SK-N-SH treated with all-trans-retinoic acid at 6 μM for 48 hours (cell line): ENCODE measurements around the gene DGKH.
A peak's percentile ranks its signal among the peaks of the same experiment; 100 is the strongest.

Source experiments
- ATAC-seq: fragments of 200-7000 bp; cut with Tn5 transposase; 3 replicates; pipeline ENCODE4 v1.9.1; 2020; ENCODE audit warnings: mild to moderate bottlenecking, moderate library complexity
- ARNTL ChIP-seq: fragments of 450-650 bp; formaldehyde crosslinking; IDR thresholded peaks from 2 replicates; pipeline ENCODE4 v1.5.0; 2020; ENCODE audit warnings: low read depth, mild to moderate bottlenecking, moderate library complexity, borderline replicate concordance
- CSDC2 ChIP-seq: fragments of 250-450 bp; sonication (Bioruptor Pico); IDR thresholded peaks from 2 replicates; pipeline ENCODE4 v1.5.0; 2020; ENCODE audit warnings: mild to moderate bottlenecking, moderate library complexity
- GLIS3 ChIP-seq: fragments of 250-450 bp; sonication (Bioruptor Pico); IDR thresholded peaks from 2 replicates; pipeline ENCODE4 v1.5.0; 2020; ENCODE audit warnings: mild to moderate bottlenecking, moderate library complexity
- ISL1 ChIP-seq: fragments of 250-450 bp; sonication (Bioruptor Pico); IDR thresholded peaks from 2 replicates; pipeline ENCODE4 v2.1.2; 2022; ENCODE audit warnings: mild to moderate bottlenecking, moderate library complexity
- OSR1 ChIP-seq: fragments of 250-450 bp; sonication (Bioruptor Pico); IDR thresholded peaks from 2 replicates; pipeline ENCODE4 v1.8.0; 2022; ENCODE audit warnings: moderate library complexity, mild to moderate bottlenecking, inconsistent platforms
- PPARA ChIP-seq: fragments of 250-450 bp; sonication (Bioruptor Pico); IDR thresholded peaks from 2 replicates; pipeline ENCODE4 v1.5.0; 2020; ENCODE audit warnings: mild to moderate bottlenecking, borderline replicate concordance
- RARB ChIP-seq: fragments of 250-450 bp; sonication (Bioruptor Pico); IDR thresholded peaks from 2 replicates; pipeline ENCODE4 v1.8.0; 2021; ENCODE audit warnings: mild to moderate bottlenecking, moderate library complexity
- SNAI2 ChIP-seq: fragments of 250-450 bp; sonication (Bioruptor Pico); IDR thresholded peaks from 2 replicates; pipeline ENCODE4 v1.5.0; 2020; ENCODE audit warnings: mild to moderate bottlenecking, moderate library complexity
- TCF4 ChIP-seq: fragments of 250-450 bp; sonication (Bioruptor Pico); IDR thresholded peaks from 2 replicates; pipeline ENCODE4 v1.8.0; 2021; ENCODE audit warnings: mild to moderate bottlenecking, moderate library complexity, borderline replicate concordance
- TOX ChIP-seq: fragments of 250-450 bp; sonication (Bioruptor Pico); IDR thresholded peaks from 2 replicates; pipeline ENCODE4 v1.8.0; 2021; ENCODE audit warnings: mild to moderate bottlenecking, moderate library complexity, borderline replicate concordance
- ZC3H10 ChIP-seq: fragments of 250-450 bp; sonication (Bioruptor Pico); IDR thresholded peaks from 2 replicates; pipeline ENCODE4 v1.5.1; 2021; ENCODE audit warnings: mild to moderate bottlenecking, moderate library complexity
- ZFP3 ChIP-seq: fragments of 250-450 bp; sonication (Bioruptor Pico); IDR thresholded peaks from 2 replicates; pipeline ENCODE4 v1.5.0; 2020; ENCODE audit warnings: mild to moderate bottlenecking, moderate library complexity
- ZNF565 ChIP-seq: fragments of 450-650 bp; formaldehyde crosslinking; conservative IDR thresholded peaks from 2 replicates; pipeline ENCODE4 v1.5.0; 2020; ENCODE audit warnings: low read depth, mild to moderate bottlenecking, moderate library complexity
- ZNF70 ChIP-seq: fragments of 450-650 bp; formaldehyde crosslinking; IDR thresholded peaks from 2 replicates; pipeline ENCODE4 v1.5.0; 2020; ENCODE audit warnings: mild to moderate bottlenecking, moderate library complexity
- ZNF8 ChIP-seq: fragments of 450-650 bp; formaldehyde crosslinking; IDR thresholded peaks from 2 replicates; pipeline ENCODE4 v1.5.0; 2020; ENCODE audit warnings: mild to moderate bottlenecking, moderate library complexity
- TF ChIP-seq, protein P1 (sequence below): fragments of 250-450 bp; sonication (Bioruptor Pico); IDR thresholded peaks from 2 replicates; pipeline ENCODE4 v1.5.1; 2021; ENCODE audit warnings: mild to moderate bottlenecking, moderate library complexity
- TF ChIP-seq, protein P2 (sequence below): fragments of 250-450 bp; sonication (Bioruptor Pico); IDR thresholded peaks from 2 replicates; pipeline ENCODE4 v1.5.0; 2020; ENCODE audit warnings: mild to moderate bottlenecking, moderate library complexity
- TF ChIP-seq, protein P3 (sequence below): fragments of 250-450 bp; sonication (Bioruptor Pico); IDR thresholded peaks from 2 replicates; pipeline ENCODE4 v1.8.0; 2020; ENCODE audit warnings: mild to moderate bottlenecking, moderate library complexity, borderline replicate concordance
- TF ChIP-seq, protein P4 (sequence below): fragments of 250-450 bp; sonication (Bioruptor Pico); IDR thresholded peaks from 2 replicates; pipeline ENCODE4 v1.5.1; 2020; ENCODE audit warnings: low read depth, mild to moderate bottlenecking, moderate library complexity
- TF ChIP-seq, protein P5 (sequence below): fragments of 250-450 bp; sonication (Bioruptor Pico); IDR thresholded peaks from 2 replicates; pipeline ENCODE4 v1.8.0; 2021; ENCODE audit warnings: low read depth, mild to moderate bottlenecking, moderate library complexity, borderline replicate concordance

DGKH gene

DNA sequence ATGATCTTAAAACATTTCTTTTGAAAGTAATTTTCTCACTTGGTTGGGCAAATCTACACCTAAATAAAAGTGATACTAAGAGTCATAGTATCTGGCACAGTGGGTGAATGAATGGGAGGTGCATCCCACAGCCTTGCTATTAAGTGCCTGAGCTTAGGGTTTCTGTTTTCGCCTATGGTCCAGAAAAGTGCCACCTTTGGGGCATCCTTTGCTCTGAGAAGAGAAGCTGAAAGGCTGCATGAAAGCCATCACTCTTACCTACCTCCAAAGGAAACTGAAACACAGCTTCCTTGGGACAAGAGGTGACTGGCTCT lies 167.9 kb downstream of the DGKH start:
- ATAC-seq = peak; percentile 42
- TF ChIP-seq CSDC2 (no peak), ZC3H10 (CRISPR knock-in tag) (no peak), PPARA (no peak), SNAI2 (CRISPR knock-in tag) (no peak)
- TF ChIP-seq, all 23 proteins: peak for 0

GRCh38 chr13:42218576-42218975 lies 170.1 kb downstream of the DGKH start:
- no peak for ATAC-seq
- no peak for TF ChIP-seq TOX (CRISPR knock-in tag)
- no peak for TF ChIP-seq GLIS3
- TF ChIP-seq, protein P1, sequence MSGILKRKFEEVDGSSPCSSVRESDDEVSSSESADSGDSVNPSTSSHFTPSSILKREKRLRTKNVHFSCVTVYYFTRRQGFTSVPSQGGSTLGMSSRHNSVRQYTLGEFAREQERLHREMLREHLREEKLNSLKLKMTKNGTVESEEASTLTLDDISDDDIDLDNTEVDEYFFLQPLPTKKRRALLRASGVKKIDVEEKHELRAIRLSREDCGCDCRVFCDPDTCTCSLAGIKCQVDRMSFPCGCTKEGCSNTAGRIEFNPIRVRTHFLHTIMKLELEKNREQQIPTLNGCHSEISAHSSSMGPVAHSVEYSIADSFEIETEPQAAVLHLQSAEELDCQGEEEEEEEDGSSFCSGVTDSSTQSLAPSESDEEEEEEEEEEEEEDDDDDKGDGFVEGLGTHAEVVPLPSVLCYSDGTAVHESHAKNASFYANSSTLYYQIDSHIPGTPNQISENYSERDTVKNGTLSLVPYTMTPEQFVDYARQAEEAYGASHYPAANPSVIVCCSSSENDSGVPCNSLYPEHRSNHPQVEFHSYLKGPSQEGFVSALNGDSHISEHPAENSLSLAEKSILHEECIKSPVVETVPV (CRISPR knock-in tag) = no peak
- TF ChIP-seq ZC3H10 (CRISPR knock-in tag) = no peak
- TF ChIP-seq ZFP3 (CRISPR knock-in tag) = no peak
- TF ChIP-seq, protein P2, sequence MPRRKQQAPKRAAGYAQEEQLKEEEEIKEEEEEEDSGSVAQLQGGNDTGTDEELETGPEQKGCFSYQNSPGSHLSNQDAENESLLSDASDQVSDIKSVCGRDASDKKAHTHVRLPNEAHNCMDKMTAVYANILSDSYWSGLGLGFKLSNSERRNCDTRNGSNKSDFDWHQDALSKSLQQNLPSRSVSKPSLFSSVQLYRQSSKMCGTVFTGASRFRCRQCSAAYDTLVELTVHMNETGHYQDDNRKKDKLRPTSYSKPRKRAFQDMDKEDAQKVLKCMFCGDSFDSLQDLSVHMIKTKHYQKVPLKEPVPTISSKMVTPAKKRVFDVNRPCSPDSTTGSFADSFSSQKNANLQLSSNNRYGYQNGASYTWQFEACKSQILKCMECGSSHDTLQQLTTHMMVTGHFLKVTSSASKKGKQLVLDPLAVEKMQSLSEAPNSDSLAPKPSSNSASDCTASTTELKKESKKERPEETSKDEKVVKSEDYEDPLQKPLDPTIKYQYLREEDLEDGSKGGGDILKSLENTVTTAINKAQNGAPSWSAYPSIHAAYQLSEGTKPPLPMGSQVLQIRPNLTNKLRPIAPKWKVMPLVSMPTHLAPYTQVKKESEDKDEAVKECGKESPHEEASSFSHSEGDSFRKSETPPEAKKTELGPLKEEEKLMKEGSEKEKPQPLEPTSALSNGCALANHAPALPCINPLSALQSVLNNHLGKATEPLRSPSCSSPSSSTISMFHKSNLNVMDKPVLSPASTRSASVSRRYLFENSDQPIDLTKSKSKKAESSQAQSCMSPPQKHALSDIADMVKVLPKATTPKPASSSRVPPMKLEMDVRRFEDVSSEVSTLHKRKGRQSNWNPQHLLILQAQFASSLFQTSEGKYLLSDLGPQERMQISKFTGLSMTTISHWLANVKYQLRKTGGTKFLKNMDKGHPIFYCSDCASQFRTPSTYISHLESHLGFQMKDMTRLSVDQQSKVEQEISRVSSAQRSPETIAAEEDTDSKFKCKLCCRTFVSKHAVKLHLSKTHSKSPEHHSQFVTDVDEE (CRISPR knock-in tag) = no peak
- TF ChIP-seq ZNF8 (CRISPR knock-in tag) = no peak
- no peak for TF ChIP-seq ZNF565 (CRISPR knock-in tag)
- TF ChIP-seq, protein P3, sequence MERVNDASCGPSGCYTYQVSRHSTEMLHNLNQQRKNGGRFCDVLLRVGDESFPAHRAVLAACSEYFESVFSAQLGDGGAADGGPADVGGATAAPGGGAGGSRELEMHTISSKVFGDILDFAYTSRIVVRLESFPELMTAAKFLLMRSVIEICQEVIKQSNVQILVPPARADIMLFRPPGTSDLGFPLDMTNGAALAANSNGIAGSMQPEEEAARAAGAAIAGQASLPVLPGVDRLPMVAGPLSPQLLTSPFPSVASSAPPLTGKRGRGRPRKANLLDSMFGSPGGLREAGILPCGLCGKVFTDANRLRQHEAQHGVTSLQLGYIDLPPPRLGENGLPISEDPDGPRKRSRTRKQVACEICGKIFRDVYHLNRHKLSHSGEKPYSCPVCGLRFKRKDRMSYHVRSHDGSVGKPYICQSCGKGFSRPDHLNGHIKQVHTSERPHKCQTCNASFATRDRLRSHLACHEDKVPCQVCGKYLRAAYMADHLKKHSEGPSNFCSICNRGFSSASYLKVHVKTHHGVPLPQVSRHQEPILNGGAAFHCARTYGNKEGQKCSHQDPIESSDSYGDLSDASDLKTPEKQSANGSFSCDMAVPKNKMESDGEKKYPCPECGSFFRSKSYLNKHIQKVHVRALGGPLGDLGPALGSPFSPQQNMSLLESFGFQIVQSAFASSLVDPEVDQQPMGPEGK = no peak
- TF ChIP-seq, protein P4, sequence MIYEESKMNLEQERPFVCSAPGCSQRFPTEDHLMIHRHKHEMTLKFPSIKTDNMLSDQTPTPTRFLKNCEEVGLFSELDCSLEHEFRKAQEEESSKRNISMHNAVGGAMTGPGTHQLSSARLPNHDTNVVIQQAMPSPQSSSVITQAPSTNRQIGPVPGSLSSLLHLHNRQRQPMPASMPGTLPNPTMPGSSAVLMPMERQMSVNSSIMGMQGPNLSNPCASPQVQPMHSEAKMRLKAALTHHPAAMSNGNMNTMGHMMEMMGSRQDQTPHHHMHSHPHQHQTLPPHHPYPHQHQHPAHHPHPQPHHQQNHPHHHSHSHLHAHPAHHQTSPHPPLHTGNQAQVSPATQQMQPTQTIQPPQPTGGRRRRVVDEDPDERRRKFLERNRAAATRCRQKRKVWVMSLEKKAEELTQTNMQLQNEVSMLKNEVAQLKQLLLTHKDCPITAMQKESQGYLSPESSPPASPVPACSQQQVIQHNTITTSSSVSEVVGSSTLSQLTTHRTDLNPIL (CRISPR knock-in tag) = no peak
- TF ChIP-seq, protein P5, sequence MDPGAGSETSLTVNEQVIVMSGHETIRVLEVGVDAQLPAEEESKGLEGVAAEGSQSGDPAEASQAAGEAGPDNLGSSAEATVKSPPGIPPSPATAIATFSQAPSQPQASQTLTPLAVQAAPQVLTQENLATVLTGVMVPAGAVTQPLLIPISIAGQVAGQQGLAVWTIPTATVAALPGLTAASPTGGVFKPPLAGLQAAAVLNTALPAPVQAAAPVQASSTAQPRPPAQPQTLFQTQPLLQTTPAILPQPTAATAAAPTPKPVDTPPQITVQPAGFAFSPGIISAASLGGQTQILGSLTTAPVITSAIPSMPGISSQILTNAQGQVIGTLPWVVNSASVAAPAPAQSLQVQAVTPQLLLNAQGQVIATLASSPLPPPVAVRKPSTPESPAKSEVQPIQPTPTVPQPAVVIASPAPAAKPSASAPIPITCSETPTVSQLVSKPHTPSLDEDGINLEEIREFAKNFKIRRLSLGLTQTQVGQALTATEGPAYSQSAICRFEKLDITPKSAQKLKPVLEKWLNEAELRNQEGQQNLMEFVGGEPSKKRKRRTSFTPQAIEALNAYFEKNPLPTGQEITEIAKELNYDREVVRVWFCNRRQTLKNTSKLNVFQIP (CRISPR knock-in tag) = no peak
- no peak for TF ChIP-seq OSR1 (CRISPR knock-in tag)
- TF ChIP-seq ARNTL (CRISPR knock-in tag) = no peak
- no peak for TF ChIP-seq PPARA
- no peak for TF ChIP-seq SNAI2 (CRISPR knock-in tag)
- no peak for TF ChIP-seq ISL1 (CRISPR knock-in tag)

- TF ChIP-seq, protein P4 (CRISPR knock-in tag) = no peak
- TF ChIP-seq, protein P1 (CRISPR knock-in tag) = no peak
- no peak for TF ChIP-seq RARB (CRISPR knock-in tag)
- no peak for TF ChIP-seq ZNF565 (CRISPR knock-in tag)
- TF ChIP-seq, protein P3 = no peak
- TF ChIP-seq ZNF8 (CRISPR knock-in tag) = no peak
- no peak for TF ChIP-seq TCF4 (CRISPR knock-in tag)
- TF ChIP-seq ZNF70 (CRISPR knock-in tag) = no peak
- TF ChIP-seq, protein P2 (CRISPR knock-in tag) = no peak
- no peak for TF ChIP-seq GLIS3
- ATAC-seq = no peak
These were observed 170.6 kb downstream of the DGKH start for GRCh38 chr13:42219051-42219450.
